NCI-H774 (cell line): ENCODE data around the gene TRPC4AP.
A peak's percentile ranks its signal among the peaks of the same experiment; 100 is the strongest.

Experiments
- DNase-seq: peaks from one replicate; lab custom pipeline; 2025; lab: John Stamatoyannopoulos, UW

TRPC4AP gene

DNA sequence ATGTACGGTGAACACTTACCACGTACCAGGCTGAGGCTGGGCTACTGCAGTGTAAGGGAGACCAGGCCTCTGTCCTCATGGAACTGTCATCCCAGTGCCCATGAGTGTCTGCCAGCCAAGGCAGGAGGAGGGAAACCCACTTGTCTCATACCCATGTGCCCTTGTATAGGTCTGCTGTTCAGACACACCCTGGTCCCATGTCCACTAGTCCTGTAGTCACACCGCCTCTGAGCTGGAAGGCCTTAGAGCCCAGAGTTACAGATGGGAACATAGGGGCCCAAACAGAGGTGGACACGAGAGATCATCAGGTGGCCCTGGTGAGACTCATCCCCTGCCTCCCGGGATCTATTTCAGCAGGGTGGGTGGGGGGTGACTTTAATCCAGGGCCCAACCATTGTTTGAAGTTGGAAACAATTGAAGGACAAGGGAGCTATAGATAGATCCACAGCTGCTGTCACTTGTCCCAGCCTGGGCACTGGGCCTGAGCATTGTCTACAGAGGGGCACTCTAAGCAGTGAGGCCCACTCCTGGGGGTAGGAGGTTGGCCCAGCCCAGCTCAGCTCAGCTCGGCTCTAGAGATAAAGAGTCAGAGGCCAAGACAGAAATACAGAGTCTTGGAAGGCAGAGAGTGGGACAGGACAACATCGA, 122.3 kb downstream of the TRPC4AP start:
- no peak for DNase-seq

GRCh38 chr20:34968042-34968775, 124.4 kb downstream of the TRPC4AP start:
- DNase-seq: no peak

DNA sequence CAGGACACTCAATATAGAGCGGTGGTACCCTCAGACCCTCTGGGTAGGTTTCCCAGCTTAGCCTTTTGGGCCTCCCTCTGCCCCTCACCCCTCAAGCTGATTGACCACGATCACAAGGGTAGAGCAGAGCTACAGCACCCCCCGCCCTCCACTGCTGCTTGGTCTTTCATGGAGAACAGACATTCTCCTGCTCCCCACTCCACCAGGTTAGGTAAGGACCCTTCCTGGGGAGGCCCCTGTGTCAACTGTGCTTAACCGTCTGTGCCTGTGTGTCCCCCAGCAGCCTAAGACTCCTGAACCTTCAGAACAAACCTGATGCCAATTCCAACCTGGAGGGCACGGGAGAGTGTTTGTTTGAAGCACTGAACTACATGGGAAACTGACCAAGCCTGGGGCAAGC, 125.2 kb downstream of the TRPC4AP start:
- DNase-seq: no peak

- DNase-seq: no peak
These were observed 127.6 kb downstream of the TRPC4AP start for GRCh38 chr20:34965051-34965450.

DNA sequence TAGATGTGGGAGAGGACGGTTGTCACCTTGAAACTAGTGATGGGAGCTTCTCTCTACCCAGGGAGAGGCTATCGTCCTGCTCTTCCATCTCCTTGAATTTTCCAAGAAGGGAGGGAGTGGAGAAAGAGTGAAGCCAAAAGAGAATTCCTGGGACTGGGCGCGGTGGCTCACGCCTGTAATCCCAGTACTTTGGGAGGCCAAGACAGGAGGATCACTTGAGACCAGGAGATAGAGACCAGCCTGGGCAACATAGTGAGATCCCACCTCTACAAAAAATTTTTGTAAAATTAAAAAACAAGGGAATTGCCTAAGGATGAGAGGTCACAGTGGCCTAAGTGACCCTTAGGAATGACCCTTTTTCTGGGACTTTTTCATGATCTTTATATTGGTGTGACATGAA, 128.1 kb downstream of the TRPC4AP start:
- no peak for DNase-seq

- DNase-seq: no peak
These were observed 135.7 kb downstream of the TRPC4AP start for GRCh38 chr20:34956751-34957472.

GRCh38 chr20:34956041-34956458, 136.6 kb downstream of the TRPC4AP start:
- no peak for DNase-seq

DNA sequence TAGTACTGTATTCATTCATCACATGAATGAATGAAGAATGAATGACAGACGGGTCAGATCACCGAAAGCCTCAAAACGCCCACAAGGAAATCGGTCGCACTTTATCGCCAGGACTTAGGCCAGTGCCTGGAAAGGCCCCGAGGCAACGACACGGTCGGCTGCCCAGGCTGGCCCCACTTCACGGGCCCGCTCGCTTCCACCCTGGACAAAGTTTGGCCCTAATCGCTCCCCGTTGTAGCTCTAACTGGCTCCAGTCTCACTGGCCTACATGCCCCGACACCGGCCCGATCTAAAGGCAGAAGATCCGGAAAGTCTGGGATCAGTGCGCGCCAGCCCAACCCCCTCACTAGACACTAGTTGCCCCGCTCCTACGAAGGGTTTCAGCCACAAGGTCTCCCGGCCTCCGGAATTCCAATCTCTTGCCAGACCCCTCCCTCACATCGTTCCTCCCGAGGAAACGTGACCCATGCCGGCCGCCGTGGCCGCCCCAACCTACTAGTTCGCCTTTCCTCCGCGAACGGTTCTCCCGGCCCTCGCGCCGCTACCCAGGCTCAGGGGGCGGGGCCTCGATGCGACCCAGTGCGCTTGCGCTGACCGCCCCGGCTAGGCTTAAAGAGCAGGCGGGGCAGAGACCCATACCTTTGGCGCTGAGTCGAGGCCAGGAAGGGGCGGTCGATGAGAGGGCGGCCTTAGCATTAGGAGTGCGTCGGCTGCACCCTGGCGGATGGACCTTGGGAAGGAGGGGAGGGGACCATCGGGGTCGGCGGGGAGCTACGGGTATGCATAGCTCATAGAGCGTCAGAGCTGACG, 137.2 kb downstream of the TRPC4AP start, which contains the start of the genes GSS and MYH7B:
TSS of gene GSS (minus strand) at position 576 of the 810 bp plus-strand sequence. CDS start 3,954 bp downstream, outside the sequence.
TSS of gene MYH7B (plus strand) at position 638 of the 810 bp plus-strand sequence. CDS start 22,138 bp downstream, outside the sequence.
- DNase-seq: peak; percentile 94

- peak; percentile 16 for DNase-seq
These were observed 137.7 kb downstream of the TRPC4AP start for GRCh38 chr20:34954904-34955230.

GRCh38 chr20:34953960-34954359, 138.6 kb downstream of the TRPC4AP start:
- DNase-seq: no peak

DNA sequence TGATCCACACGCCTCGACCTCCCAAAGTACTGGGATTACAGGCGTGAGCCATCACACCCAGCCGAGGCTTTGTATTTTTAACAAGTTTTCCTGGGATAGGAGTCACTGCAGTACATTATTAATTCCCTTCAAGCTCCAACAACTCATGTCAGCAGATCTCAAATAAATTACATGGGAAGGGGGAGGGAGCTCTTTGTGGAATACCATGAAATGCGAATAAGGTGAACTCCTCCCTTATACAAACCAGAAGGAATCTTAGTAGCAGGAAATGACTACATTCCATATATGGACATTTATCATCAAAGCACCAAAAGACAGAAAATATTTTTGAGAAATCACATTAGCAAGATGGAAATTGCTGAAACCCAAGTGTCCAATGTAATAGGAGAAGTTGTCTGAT, 139.9 kb downstream of the TRPC4AP start:
- no peak for DNase-seq
